Right hindlimb (tissue), 1 donor: Measurements from ENCODE around the gene PDIA5.

Experiments
- DNase-seq: peaks from one replicate; pipeline ENCODE4 v3.0.0-alpha.2; 2018

Gene PDIA5

DNA sequence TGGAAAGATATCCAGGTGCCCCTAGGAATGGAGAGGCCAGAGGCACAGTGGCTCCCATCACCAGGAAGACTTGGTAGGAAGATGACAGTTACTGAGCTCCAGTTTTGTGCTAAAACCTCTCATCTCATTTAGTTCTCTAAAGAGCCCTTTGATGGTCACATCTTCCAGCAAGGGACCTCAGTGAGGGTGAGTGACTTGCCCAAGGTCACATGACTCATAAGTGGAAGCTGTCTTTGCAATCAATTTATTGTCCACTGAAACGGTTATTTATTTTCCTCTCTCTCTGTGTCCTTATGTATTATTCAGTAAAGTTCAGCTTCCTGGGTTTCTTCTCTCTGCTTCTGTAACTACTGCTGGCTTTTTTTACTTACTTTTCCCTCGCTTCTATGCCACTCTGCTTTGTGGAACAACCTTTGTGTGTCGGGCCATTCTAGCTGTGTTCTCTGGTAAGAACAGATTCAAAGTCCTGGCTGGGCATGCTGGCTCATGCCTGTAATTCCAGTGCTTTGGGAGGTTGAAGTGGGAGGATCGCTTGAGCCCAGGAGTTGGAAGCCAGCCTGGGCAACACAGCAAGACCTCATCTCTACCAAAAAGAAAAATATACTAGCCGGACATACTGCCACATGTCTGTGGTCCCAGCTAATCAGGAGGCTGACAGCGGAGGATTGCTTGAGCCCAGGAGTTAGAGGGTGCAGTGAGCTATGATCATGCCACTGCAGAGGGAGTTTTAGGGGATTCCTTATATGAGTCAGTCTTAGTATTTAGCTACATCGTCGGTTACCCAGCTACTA, 55.9 kb downstream of the PDIA5 start:
- DNase-seq: no peak

DNA sequence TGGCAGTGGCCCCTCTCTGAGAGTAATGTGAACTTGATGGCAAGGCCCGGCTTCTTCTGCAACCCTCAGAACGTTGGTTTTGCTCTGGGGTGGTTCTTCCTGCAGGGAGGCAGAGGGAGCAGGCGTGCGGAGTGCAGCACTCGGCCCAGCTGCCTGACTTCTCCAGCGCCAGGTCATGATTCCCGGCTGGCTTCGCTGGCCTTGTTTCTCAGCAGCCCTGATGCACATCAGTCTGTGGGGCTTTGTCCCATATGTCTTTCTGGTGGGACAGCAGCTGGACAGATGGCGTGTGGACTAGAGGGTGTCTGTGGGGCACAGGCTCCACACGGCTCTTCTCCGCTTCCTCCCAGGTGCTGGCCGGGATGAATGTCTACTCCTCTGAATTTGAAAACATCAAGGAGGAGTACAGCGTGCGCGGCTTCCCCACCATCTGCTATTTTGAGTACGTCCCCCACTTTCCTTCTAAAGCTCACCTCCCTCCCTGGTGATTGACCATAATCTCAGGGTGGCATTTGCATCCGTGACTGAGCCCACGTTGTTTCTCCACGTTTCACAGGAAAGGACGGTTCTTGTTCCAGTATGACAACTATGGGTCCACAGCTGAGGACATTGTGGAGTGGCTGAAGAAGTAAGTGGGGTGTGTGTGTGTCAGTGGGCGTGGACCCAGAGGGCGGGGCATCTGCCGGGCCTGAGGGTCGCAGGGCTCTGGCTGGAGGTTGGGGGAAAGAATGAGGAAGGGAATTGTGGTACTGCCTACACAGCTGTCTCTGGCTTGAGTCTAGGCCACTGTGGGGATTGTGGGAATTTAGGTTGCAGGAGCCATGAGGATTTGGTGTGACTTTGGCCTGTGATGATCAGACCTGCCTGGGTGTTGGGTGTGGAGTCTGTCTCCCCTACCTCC, 57.1 kb downstream of the PDIA5 start:
- no peak for DNase-seq

DNA sequence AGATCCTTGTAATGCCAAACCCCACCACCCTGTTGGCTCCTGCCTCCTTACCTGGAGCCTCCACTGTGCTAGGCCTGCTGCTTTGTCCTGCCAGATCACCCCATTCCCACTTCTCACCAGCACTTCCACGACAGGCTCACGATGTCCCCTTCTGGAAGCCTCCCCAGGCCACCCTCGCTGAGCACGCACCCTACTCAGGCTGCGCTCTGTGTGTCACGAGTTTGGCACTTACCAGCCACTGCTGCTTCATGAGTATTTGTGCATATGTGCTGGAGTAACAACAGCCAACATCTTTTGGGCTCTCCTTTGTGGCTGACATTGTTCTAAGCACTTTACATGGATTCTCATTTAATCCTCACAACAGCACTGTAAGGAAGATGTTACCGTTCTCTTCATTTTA, 58.1 kb downstream of the PDIA5 start:
- no peak for DNase-seq

DNA sequence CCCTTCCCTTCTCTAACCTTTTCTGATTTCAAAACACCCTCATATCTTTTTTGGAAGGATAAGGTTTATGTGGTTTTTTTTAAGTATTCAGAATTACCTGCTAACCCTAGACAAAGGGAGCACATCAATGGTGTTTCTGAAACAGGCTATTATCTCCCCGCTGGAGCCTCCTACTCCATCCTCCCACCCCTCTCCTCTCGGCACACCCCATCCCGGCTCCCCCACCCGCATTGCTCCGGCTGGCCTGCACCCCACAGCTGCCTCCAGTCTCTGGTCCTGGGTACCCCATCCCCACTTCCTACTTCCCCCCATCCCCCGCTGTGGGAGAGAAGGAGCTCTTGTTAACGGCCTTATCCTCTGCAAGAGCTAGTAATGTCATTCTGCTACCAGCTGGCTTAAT, 59.2 kb downstream of the PDIA5 start:
- no peak for DNase-seq

DNA sequence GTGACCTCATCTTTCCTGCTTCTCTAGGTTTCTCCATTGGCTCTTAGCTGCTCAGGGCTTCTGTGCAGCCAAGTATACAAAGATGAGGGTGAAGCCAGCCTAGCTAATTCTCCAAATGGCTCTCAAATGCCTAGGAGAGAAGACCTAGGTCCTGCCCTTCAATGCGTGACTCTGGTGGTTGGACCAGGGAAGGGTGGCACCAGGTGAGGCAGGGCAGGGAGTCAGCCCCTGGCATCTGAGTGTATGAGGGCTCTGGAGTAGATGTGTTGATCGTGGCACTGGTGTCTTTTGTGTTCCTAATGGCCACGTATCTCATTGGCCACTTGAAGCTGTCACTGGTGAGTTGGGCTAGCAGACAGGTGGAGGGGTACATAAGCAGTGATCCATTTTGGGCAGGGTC, 59.8 kb downstream of the PDIA5 start:
- DNase-seq: no peak

GRCh38 chr3:123129092-123129491, 62.3 kb downstream of the PDIA5 start:
- DNase-seq: no peak

DNA sequence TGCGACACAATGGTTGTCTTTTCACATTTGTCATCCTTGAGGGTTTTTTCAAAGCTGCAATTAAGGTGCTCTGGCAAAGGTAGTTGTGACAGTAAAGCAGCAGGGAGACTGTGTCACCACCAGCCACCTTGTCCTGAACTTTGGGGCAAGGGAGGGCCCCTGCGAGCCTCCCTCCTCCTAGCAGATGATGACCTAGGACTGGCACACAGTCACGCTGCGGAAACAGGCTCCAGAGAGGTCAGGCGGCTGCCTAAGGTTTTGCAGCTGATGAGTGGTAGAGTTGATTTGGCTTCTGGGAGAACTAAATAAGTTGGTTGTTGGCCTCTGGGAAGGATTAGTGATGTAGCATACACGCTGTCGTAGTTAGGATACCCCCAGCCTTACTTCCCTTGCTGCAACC, 62.7 kb downstream of the PDIA5 start:
- DNase-seq: no peak

- no peak for DNase-seq
Measured at GRCh38 chr3:123130079-123130750, 63.4 kb downstream of the PDIA5 start.

DNA sequence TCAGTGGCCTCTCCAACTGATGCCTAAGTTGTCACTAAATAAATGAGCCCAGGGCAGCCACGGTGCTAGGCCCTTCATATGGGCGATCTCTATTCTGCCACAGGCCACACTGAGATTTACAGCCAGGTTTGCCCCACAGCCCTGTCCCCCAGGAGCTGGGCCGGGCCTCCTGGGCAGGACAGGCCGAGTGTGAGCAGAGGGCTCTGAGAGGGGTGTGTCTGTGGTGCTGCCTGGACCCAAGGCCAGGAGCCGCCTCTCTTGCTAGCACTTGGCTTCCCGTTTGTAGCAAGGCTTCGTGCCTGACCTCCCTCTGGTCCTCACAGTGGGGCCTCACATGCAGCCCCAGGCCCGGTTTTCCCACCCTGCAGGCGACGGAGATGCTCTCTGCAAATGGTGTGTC, 67.8 kb downstream of the PDIA5 start:
- DNase-seq: no peak

GRCh38 chr3:123137001-123137400, 70.2 kb downstream of the PDIA5 start:
- no peak for DNase-seq

DNA sequence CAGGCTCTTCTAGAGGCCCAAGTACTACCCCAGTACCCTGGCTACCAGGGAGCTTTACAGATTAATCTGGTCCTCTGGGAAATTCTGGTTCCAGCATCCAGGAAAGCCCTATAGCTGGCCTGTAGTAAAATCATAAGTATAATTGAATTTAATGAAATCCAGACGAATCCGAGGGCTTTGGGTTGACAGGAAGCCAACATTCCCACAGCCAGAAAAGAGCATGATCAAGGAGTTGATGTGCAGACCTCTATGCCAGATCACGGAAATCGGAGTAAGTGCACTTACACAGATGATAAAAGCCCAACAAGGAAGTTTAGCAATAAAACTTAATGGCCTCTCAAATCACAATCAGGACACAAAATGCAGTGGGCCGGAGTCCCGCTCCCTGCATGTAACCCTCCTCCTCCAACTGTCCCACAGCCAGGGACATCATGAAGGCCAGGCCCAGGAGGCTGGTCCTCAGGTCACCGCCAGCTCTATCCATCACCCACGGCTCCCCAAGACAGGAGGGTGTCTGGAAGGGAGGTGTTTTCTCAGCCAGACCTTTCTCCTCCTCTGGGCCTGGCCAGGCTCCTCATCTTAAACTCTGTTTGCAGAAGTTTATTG, 72.1 kb downstream of the PDIA5 start:
- peak; percentile 74 for DNase-seq

DNA sequence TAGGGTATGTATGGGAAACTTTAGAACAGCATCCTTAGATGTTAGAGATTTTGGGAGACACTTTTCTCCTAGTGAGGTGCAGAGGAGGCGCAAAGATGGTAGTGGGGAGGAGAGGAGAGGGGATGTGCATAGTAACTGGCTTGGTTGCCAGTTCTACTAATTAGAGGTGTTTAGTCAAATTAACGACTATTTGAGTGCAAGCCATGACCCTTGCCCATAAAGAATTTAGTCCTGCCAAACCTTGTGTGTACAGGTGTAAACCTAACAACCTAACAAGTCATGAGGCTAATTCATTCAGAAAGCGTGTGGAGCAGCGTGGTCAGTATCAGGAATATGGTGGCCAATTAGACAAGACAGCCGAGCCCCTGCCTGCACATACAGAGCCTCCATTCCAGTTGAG, 72.7 kb downstream of the PDIA5 start:
- no peak for DNase-seq

GRCh38 chr3:123140550-123140949, 73.7 kb downstream of the PDIA5 start:
- DNase-seq: no peak

DNA sequence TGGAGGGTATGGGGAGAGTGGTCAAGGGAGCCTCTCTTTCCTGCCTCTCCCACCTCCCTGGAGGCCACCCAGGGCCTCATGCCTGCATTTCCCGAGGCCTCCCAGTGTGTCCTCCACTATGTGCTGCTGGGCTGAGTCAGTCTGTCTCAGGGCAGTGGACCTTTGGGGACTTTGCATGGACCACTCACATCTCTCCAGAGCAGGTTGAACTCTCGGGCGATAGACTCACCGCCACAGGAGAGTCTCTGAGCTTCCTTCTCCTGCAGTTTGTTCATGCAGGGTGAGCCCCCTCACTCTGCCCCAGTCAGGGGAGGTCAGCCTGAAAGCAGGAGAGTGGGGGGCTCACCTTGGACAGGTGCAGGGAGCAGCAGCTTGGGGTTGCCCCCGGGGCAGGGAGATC, 74.5 kb downstream of the PDIA5 start:
- DNase-seq: no peak

- no peak for DNase-seq
Measured at GRCh38 chr3:123143669-123144411, 77.0 kb downstream of the PDIA5 start.

DNA sequence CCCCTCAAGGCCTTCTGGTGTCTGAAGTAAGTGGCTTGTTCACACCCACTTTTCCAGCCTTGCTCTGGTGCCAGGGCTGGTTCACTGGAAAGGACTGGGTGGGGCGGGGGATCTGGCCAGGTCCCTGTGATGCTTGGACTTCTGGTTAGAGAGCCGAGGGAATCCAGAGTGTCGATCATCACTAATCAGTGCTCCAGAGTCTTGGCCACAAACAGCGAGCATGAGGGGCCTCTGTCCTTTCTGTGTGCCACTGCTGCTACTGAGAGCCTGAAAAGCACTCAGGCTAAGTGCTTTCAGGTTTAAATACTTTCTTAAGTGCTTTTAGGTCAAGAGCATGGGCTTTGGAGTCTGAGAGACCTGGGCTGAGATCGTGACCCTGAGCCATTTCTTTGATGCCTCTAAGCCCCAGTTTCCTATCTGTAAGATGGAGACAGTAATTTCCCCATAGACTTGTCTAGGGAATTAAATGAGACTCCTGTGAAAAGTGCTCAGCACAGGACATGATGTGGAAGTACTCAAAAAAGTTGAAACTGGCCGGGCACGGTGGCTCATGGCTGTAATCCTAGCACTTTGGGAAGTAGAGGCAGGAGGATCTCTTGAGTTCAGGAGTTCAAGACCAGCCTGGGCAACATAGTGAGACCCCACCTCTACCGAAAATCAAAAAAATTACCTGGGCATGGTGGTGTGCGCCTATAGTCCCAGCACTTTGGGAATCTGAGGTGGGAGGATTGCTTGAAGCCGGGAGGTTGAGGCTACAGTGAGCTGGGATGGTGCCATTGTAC, 81.1 kb downstream of the PDIA5 start:
- DNase-seq: no peak

DNA sequence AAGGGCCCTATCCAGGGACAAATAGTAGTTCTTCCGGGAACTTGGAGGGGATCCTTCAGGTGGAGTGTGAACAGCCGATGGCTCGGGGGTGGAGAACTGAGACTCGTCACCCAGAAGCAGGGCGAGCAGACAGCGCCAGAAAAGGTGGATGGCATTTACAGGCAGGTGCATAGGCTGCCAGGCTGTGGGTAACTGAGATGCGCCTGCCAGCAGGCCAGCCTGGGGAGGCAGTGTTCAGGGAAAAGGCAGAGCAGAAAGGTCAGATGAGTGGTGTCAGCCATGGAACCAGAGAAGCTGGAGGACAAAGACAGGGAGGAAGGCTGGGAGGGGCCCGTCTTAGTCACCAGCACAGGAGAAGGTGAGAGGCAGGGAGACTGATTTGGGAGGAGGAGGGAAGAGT, 81.9 kb downstream of the PDIA5 start:
- no peak for DNase-seq

- DNase-seq: no peak
Measured at GRCh38 chr3:123149525-123149924, 82.7 kb downstream of the PDIA5 start.

DNA sequence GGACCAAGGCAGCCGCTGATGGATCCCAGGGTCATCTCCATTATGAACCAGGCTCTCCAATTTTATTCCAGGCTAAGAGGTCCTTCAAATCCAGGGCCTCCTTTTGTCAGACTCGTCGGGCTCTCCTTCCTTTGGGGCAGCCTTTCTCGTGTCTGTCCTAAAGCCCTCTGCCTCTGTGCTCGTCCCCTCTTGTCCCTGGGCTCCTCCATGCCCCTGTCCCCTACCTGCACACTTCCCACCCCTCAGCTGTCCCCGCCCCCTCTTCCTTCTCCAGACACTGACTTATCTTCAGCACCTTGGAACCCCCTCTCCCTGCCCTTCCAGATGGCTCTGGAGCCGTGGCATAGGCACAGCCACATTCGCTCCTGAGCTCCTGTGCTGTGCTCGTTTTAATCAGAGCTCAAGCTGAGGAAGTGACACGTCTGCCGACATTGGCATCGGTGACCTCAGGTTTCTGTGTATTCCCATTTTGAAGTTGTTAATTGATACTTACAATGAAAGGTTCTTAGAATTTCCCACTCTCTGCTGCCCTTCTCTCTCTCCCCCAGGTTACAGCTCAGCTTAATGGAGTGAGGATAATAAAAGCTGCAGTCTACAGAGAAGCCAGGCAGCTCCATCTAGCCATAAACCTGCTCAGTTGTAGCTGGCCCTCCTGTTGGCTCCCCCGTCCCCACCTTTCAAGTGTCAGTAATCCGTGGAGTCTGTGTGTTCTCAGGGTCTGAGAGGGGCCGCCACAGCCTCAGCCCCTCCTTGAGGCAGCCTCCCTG, 83.8 kb downstream of the PDIA5 start:
- DNase-seq: no peak

DNA sequence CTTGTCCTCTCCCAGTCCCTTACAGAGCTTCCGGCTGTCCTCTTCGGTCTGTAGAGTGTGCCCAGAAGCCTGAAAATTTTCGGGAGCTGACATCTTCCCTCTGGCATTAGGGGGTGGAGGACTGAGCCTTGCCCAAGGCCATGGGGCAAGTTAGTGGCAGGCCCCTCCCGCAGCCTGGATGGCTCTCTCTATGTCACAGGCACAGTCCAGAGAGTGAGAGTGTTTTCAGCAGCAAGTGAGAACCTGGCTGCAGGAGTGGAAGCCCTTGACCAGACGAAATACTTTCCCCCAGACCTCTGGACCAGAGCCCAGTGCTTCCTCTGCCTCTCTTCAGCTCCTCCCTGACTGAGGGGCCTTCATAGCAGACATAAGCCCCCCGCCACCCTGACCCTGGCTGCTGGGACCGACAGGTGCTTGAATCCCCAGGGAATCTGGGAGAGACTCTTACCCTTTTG, 84.5 kb downstream of the PDIA5 start:
- no peak for DNase-seq
